Measurements from ENCODE around the gene LIN28B. TPM values are rescaled to one million over a fixed set of nuclear protein-coding genes. Genes with fewer than 3 reads are reported as not detected.

The LIN28B gene
- total and polyA plus RNA-seq, 4 donors: 2.8 TPM; not detected in 3

- H3K27ac ChIP-seq (ENCODE audit: low read depth in 1 of 2, low read length in 2 of 2): no peak overlapping the region
- H3K4me3 ChIP-seq (ENCODE audit: low read depth in 1 of 3, low read length in 3 of 3): no peak overlapping the region
- H3K36me3 ChIP-seq (ENCODE audit: control insufficient read depth in 4 of 4, insufficient read depth in 3 of 4, low read depth in 1 of 4, low read length in 3 of 4): no peaks in the 10 kb centered on the region
- peaks cover 0 to 3% (median 0%) of the 10 kb centered on the region in 4 donors for H3K27me3 ChIP-seq (ENCODE audit: control insufficient read depth in 4 of 4, insufficient read depth in 4 of 4, low read length in 3 of 4)
- H3K9ac ChIP-seq (ENCODE audit: low read depth in 1 of 2, low read length in 2 of 2): no peak overlapping the region
- H3K9me3 ChIP-seq (ENCODE audit: control insufficient read depth in 4 of 4, low read length in 3 of 4): no peaks in the 10 kb centered on the region
- no peaks in the 10 kb centered on the region for H3K4me1 ChIP-seq (ENCODE audit: control insufficient read depth in 4 of 4, insufficient read depth in 4 of 4, low read length in 3 of 4)
- no peak for DNase-seq (ENCODE audit: low spot score)
- TF ChIP-seq JUND (IDR thresholded peaks at IDR 0.05) (no peak), FOXA1 (IDR thresholded peaks at IDR 0.05) (no peak), TAF1 (conservative IDR thresholded peaks at IDR 0.05) (no peak), ZBTB33 (IDR thresholded peaks at IDR 0.05) (no peak), CTCF (IDR thresholded peaks at IDR 0.05; ENCODE audit: low read depth, low read length, missing input control) (no peak), FOXA2 (IDR thresholded peaks at IDR 0.05) (no peak), HNF4G (IDR thresholded peaks at IDR 0.05) (no peak), YY1 (IDR thresholded peaks at IDR 0.05) (no peak), HNF4A (conservative IDR thresholded peaks at IDR 0.05) (no peak), ATF3 (IDR thresholded peaks at IDR 0.05) (no peak), EGR1 (IDR thresholded peaks at IDR 0.05; ENCODE audit: low read depth in 2 of 2) (no peak), SP1 (IDR thresholded peaks at IDR 0.05) (no peak), GABPA (IDR thresholded peaks at IDR 0.05 in 1 of 2, conservative IDR thresholded peaks at IDR 0.05 in 1 of 2) (no peak), RXRA (IDR thresholded peaks at IDR 0.05) (no peak), NR2F2 (IDR thresholded peaks at IDR 0.05) (no peak), RAD21 (IDR thresholded peaks at IDR 0.05) (no peak)
- TF ChIP-seq, protein P1, sequence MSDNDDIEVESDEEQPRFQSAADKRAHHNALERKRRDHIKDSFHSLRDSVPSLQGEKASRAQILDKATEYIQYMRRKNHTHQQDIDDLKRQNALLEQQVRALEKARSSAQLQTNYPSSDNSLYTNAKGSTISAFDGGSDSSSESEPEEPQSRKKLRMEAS (IDR thresholded peaks at IDR 0.05): no peak
- TF ChIP-seq, protein P2, sequence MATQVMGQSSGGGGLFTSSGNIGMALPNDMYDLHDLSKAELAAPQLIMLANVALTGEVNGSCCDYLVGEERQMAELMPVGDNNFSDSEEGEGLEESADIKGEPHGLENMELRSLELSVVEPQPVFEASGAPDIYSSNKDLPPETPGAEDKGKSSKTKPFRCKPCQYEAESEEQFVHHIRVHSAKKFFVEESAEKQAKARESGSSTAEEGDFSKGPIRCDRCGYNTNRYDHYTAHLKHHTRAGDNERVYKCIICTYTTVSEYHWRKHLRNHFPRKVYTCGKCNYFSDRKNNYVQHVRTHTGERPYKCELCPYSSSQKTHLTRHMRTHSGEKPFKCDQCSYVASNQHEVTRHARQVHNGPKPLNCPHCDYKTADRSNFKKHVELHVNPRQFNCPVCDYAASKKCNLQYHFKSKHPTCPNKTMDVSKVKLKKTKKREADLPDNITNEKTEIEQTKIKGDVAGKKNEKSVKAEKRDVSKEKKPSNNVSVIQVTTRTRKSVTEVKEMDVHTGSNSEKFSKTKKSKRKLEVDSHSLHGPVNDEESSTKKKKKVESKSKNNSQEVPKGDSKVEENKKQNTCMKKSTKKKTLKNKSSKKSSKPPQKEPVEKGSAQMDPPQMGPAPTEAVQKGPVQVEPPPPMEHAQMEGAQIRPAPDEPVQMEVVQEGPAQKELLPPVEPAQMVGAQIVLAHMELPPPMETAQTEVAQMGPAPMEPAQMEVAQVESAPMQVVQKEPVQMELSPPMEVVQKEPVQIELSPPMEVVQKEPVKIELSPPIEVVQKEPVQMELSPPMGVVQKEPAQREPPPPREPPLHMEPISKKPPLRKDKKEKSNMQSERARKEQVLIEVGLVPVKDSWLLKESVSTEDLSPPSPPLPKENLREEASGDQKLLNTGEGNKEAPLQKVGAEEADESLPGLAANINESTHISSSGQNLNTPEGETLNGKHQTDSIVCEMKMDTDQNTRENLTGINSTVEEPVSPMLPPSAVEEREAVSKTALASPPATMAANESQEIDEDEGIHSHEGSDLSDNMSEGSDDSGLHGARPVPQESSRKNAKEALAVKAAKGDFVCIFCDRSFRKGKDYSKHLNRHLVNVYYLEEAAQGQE (IDR thresholded peaks at IDR 0.05): no peak
- 76% methylated on average over 6 of the region's 6 CpGs for WGBS
Measured at GRCh38 chr6:105113422-105113821, 156.5 kb downstream of the LIN28B start.
